WTC11 (cell line): ENCODE measurements around the gene NRF1. TPM values are rescaled to one million over a fixed set of nuclear protein-coding genes. Genes with fewer than 3 reads are reported as not detected.

Experiments
- ATAC-seq: fragments of 200-7000 bp; cut with Tn5 transposase; 2 replicates; pipeline ENCODE4 v1.10.0; 2021; ENCODE audit warnings: mild to moderate bottlenecking, moderate library complexity
- CTCF ChIA-PET: fragments of 300-600 bp; sonication (Branson Sonifier 250); formaldehyde crosslinking; loops from one replicate; lab custom pipeline; 2021; ENCODE audit warnings: antibody characterized with exemption; lab: Charles Lee
- POLR2A ChIA-PET: fragments of 350-600 bp; sonication (Branson Sonifier 250); formaldehyde crosslinking; loops from one replicate; lab custom pipeline; 2021; ENCODE audit warnings: antibody characterized with exemption; lab: Charles Lee
- DNase-seq: peaks from one replicate; pipeline ENCODE4 v3.0.0; 2021; ENCODE audit warnings: low spot score
- H3K27ac Mint-ChIP-seq: 2 replicates; pipeline ENCODE4 v1.8.0; 2021; ENCODE audit warnings: mixed read lengths
- H3K27me3 Mint-ChIP-seq: 2 replicates; pipeline ENCODE4 v1.8.0; 2021; ENCODE audit warnings: low read depth, mild to moderate bottlenecking, moderate library complexity, mixed read lengths
- H3K36me3 Mint-ChIP-seq: 2 replicates; pipeline ENCODE4 v1.8.0; 2021; ENCODE audit warnings: mixed read lengths
- H3K4me1 Mint-ChIP-seq: 2 replicates; pipeline ENCODE4 v1.8.0; 2022; ENCODE audit warnings: mixed read lengths
- H3K4me3 Mint-ChIP-seq: 2 replicates; pipeline ENCODE4 v1.8.0; 2021; ENCODE audit warnings: mild to moderate bottlenecking, moderate library complexity, mixed read lengths
- H3K9me3 Mint-ChIP-seq: 2 replicates; pipeline ENCODE4 v1.8.0; 2021; ENCODE audit warnings: mixed read lengths
- ATF1 ChIP-seq: sonication (generic); formaldehyde crosslinking; IDR thresholded peaks from 2 replicates; pipeline ENCODE4 v1.8.1; 2023; ENCODE audit warnings: mild to moderate bottlenecking, moderate library complexity, missing genetic modification reagents
- CREB1 ChIP-seq: sonication (generic); formaldehyde crosslinking; IDR thresholded peaks from 2 replicates; pipeline ENCODE4 v1.8.0; 2023; ENCODE audit warnings: mild to moderate bottlenecking, missing genetic modification reagents
- EMX1 ChIP-seq: fragments of 250-450 bp; sonication (Bioruptor Pico); IDR thresholded peaks from 2 replicates; pipeline ENCODE4 v1.8.0; 2021; ENCODE audit warnings: mild to moderate bottlenecking
- ETV6 ChIP-seq: sonication (generic); formaldehyde crosslinking; IDR thresholded peaks from 2 replicates; pipeline ENCODE4 v1.8.1; 2022; ENCODE audit warnings: mild to moderate bottlenecking, missing genetic modification reagents
- NR1H2 ChIP-seq: sonication (generic); formaldehyde crosslinking; IDR thresholded peaks from 2 replicates; pipeline ENCODE4 v1.9.0; 2021; ENCODE audit warnings: mild to moderate bottlenecking, moderate library complexity, missing genetic modification reagents
- PRRX2 ChIP-seq: fragments of 250-450 bp; sonication (Bioruptor Pico); IDR thresholded peaks from 2 replicates; pipeline ENCODE4 v1.8.0; 2021; ENCODE audit warnings: mild to moderate bottlenecking
- SOX15 ChIP-seq: fragments of 250-450 bp; sonication (Bioruptor Pico); IDR thresholded peaks from 2 replicates; pipeline ENCODE4 v1.9.0; 2021; ENCODE audit warnings: mild to moderate bottlenecking
- TEAD1 ChIP-seq: sonication (generic); formaldehyde crosslinking; IDR thresholded peaks from 2 replicates; pipeline ENCODE4 v1.8.0; 2022; ENCODE audit warnings: mild to moderate bottlenecking, missing genetic modification reagents
- TP53 ChIP-seq: sonication (generic); formaldehyde crosslinking; IDR thresholded peaks from 2 replicates; pipeline ENCODE4 v1.8.1; 2023; ENCODE audit warnings: mild to moderate bottlenecking, missing genetic modification reagents
- ZNF263 ChIP-seq: sonication (generic); formaldehyde crosslinking; IDR thresholded peaks from 2 replicates; pipeline ENCODE4 v1.8.1; 2022; ENCODE audit warnings: low read depth, mild to moderate bottlenecking, moderate library complexity, missing genetic modification reagents
- ZNF423 ChIP-seq: fragments of 250-450 bp; sonication (Bioruptor Pico); IDR thresholded peaks from 2 replicates; pipeline ENCODE4 v2.1.2; 2022; ENCODE audit warnings: mild to moderate bottlenecking, moderate library complexity
- total RNA-seq: library from RNA; stranded (reverse); gene quantifications from 3 replicates; pipeline ENCODE4 v1.2.3, GENCODE V29; 2021
- TF ChIP-seq, protein P1 (sequence below): fragments of 250-450 bp; sonication (Bioruptor Pico); IDR thresholded peaks from 2 replicates; pipeline ENCODE4 v1.9.0; 2021; ENCODE audit warnings: mild to moderate bottlenecking, borderline replicate concordance
- TF ChIP-seq, protein P2 (sequence below): fragments of 250-450 bp; sonication (Bioruptor Pico); IDR thresholded peaks from 2 replicates; pipeline ENCODE4 v1.9.0; 2021; ENCODE audit warnings: mild to moderate bottlenecking
- TF ChIP-seq, protein P3 (sequence below): sonication (generic); formaldehyde crosslinking; IDR thresholded peaks from 2 replicates; pipeline ENCODE4 v1.8.0; 2022; ENCODE audit warnings: mild to moderate bottlenecking, missing genetic modification reagents
- TF ChIP-seq, protein P4 (sequence below): fragments of 250-450 bp; sonication (Bioruptor Pico); conservative IDR thresholded peaks from 2 replicates; pipeline ENCODE4 v1.9.0; 2021; ENCODE audit warnings: mild to moderate bottlenecking
- TF ChIP-seq, protein P5 (sequence below): sonication (generic); formaldehyde crosslinking; IDR thresholded peaks from 2 replicates; pipeline ENCODE4 v1.8.1; 2023; ENCODE audit warnings: mild to moderate bottlenecking, missing genetic modification reagents, moderate library complexity
- TF ChIP-seq, protein P6 (sequence below): sonication (generic); formaldehyde crosslinking; IDR thresholded peaks from 2 replicates; pipeline ENCODE4 v1.8.1; 2023; ENCODE audit warnings: mild to moderate bottlenecking, missing genetic modification reagents, borderline replicate concordance
- TF ChIP-seq, protein P7 (sequence below): sonication (generic); formaldehyde crosslinking; conservative IDR thresholded peaks from 2 replicates; pipeline ENCODE4 v1.8.1; 2022; ENCODE audit warnings: mild to moderate bottlenecking, missing genetic modification reagents

The NRF1 gene
- total RNA-seq, 1 experiment from 2014 or later: 16.4 TPM

DNA sequence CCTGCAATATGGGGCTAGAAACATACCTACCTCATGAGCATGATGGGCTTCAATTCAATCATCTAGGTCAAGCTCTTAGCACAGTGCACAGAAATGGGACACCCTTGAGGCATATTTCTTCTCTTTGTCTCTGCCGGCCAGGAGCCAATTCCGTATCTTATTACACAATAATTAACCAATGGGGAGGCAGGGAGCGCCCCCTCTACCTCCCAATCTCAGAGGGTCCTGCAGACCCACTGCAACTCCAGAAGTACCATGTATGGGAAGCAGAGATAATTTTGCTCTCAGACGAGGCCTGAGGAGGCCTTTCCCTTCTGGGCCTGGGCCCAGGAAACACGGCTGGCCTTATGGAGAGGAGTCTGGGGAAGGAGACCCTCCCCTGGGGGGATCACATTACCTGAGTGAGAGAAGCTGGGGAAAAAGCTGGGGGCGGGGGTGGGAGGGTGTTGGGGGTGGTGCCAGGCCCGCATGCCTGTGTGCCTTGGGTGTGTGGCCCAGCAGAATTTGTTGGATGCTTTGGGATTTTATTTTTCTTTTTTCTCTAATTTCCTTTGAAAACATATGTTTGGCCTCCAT is 185.8 kb downstream of the NRF1 start (continued):
- TF ChIP-seq, protein P1, sequence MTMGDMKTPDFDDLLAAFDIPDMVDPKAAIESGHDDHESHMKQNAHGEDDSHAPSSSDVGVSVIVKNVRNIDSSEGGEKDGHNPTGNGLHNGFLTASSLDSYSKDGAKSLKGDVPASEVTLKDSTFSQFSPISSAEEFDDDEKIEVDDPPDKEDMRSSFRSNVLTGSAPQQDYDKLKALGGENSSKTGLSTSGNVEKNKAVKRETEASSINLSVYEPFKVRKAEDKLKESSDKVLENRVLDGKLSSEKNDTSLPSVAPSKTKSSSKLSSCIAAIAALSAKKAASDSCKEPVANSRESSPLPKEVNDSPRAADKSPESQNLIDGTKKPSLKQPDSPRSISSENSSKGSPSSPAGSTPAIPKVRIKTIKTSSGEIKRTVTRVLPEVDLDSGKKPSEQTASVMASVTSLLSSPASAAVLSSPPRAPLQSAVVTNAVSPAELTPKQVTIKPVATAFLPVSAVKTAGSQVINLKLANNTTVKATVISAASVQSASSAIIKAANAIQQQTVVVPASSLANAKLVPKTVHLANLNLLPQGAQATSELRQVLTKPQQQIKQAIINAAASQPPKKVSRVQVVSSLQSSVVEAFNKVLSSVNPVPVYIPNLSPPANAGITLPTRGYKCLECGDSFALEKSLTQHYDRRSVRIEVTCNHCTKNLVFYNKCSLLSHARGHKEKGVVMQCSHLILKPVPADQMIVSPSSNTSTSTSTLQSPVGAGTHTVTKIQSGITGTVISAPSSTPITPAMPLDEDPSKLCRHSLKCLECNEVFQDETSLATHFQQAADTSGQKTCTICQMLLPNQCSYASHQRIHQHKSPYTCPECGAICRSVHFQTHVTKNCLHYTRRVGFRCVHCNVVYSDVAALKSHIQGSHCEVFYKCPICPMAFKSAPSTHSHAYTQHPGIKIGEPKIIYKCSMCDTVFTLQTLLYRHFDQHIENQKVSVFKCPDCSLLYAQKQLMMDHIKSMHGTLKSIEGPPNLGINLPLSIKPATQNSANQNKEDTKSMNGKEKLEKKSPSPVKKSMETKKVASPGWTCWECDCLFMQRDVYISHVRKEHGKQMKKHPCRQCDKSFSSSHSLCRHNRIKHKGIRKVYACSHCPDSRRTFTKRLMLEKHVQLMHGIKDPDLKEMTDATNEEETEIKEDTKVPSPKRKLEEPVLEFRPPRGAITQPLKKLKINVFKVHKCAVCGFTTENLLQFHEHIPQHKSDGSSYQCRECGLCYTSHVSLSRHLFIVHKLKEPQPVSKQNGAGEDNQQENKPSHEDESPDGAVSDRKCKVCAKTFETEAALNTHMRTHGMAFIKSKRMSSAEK: no peak
- TF ChIP-seq EMX1 (CRISPR knock-in tag): no peak
- no peak for TF ChIP-seq TEAD1
- TF ChIP-seq TP53: no peak

DNA sequence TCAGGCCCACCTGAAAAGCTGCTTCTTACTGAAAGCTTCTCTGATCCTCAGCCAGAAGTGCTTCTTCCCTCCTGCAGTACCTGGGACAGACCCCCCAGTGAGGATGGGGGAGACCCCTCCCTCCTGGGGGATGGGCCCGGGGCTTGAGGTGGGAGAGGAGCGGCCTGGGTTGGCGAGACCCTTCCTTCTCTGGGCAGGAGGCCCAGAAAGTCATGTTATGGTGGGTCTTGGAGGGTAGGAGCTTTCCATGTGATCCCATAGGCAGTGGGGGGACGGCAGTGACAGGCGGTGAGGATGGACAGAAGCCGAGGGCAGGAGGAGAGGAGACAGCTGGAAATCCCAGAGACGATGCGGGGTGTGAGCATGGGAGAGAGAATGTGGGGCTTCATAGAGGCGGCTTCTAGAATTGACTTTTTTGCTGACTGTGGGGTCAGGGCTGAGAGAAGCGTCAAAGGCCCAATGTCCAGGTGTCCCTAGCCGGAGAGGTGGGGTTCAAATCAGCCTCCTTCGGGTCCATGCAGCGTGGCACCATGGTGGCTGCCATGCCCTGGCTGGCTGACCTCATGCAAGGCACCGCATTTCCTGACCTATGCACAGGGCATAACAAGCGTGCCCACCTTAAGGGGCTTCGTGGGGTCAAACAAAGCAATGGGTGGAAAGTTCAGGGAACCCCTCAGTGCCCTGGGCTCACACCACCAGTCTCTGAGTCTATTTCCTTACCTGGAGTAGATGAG is 187.3 kb downstream of the NRF1 start:
- DNase-seq: no peak
- peaks cover 9% of the 10 kb centered on the region; the same call in 1 of the 2 replicates for H3K27me3 Mint-ChIP-seq
- H3K27ac Mint-ChIP-seq: no peak overlapping the region
- no peaks in the 10 kb centered on the region for H3K36me3 Mint-ChIP-seq
- ChIA-PET CTCF (interaction anchor here (1.0 to 2.0 kb wide), 2 partner anchors 26 to 31 kb away, joined by 3 to 15 read pairs; no protein-coding TSS in a partner anchor), POLR2A (no interaction called here)
- TF ChIP-seq ETV6 (CRISPR knock-in tag) (no peak), ATF1 (CRISPR knock-in tag) (no peak), SOX15 (CRISPR knock-in tag) (no peak), NR1H2 (CRISPR knock-in tag) (no peak)
- no peaks in the 10 kb centered on the region for H3K9me3 Mint-ChIP-seq
- no peak for ATAC-seq
- no peak overlapping the region for H3K4me3 Mint-ChIP-seq
- peaks cover 47% of the 10 kb centered on the region for H3K4me1 Mint-ChIP-seq

DNA sequence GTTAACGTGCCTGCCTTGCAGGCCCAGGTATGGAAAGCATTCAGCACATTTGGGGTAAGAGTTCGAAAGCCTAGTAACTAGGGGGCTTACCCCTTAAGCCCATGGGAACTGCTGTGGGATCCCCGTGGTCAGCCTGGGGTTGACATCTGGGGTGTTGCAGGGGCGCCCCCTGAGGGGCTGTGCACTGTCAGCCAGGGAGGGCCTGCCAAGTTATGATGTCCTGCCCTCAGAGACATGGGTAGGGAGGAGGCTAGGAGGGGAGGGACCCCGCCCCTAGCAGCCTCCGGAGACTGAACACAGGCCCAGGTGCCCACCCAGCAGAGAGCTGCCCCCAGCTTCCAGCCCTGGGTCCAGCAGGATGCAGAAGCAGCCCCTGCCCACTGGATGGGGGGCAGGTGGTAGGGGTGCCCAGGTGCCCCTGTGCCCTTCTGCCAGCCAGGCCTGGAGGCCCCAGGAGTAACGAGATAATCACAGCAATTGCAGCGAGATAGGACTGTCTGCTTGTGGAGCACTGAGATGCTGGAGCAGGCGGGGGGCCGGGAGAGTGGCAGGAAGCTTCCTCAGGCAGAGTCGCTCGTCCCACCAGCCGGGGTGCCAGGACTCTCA is 187.9 kb downstream of the NRF1 start:
- H3K9me3 Mint-ChIP-seq: no peaks in the 10 kb centered on the region
- H3K4me1 Mint-ChIP-seq: peaks cover 47% of the 10 kb centered on the region
- peaks cover 5% of the 10 kb centered on the region; the same call in 1 of the 2 replicates for H3K27me3 Mint-ChIP-seq
- no peak overlapping the region for H3K4me3 Mint-ChIP-seq
- CTCF ChIA-PET: interaction anchor here (1.2 to 2.0 kb wide), 3 partner anchors 25 to 26 kb away, joined by 4 to 15 read pairs (median 9); no protein-coding TSS in a partner anchor
- DNase-seq (peak; percentile 19), ATAC-seq (no peak)
- no peak overlapping the region for H3K27ac Mint-ChIP-seq
- POLR2A ChIA-PET: no interaction called here
- H3K36me3 Mint-ChIP-seq: no peaks in the 10 kb centered on the region
- no peak for TF ChIP-seq ZNF263 (CRISPR knock-in tag)
- TF ChIP-seq, protein P2, sequence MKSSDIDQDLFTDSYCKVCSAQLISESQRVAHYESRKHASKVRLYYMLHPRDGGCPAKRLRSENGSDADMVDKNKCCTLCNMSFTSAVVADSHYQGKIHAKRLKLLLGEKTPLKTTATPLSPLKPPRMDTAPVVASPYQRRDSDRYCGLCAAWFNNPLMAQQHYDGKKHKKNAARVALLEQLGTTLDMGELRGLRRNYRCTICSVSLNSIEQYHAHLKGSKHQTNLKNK (CRISPR knock-in tag): no peak
- TF ChIP-seq, protein P3, sequence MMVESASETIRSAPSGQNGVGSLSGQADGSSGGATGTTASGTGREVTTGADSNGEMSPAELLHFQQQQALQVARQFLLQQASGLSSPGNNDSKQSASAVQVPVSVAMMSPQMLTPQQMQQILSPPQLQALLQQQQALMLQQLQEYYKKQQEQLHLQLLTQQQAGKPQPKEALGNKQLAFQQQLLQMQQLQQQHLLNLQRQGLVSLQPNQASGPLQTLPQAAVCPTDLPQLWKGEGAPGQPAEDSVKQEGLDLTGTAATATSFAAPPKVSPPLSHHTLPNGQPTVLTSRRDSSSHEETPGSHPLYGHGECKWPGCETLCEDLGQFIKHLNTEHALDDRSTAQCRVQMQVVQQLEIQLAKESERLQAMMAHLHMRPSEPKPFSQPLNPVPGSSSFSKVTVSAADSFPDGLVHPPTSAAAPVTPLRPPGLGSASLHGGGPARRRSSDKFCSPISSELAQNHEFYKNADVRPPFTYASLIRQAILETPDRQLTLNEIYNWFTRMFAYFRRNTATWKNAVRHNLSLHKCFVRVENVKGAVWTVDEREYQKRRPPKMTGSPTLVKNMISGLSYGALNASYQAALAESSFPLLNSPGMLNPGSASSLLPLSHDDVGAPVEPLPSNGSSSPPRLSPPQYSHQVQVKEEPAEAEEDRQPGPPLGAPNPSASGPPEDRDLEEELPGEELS (CRISPR knock-in tag): no peak
- TF ChIP-seq, protein P4, sequence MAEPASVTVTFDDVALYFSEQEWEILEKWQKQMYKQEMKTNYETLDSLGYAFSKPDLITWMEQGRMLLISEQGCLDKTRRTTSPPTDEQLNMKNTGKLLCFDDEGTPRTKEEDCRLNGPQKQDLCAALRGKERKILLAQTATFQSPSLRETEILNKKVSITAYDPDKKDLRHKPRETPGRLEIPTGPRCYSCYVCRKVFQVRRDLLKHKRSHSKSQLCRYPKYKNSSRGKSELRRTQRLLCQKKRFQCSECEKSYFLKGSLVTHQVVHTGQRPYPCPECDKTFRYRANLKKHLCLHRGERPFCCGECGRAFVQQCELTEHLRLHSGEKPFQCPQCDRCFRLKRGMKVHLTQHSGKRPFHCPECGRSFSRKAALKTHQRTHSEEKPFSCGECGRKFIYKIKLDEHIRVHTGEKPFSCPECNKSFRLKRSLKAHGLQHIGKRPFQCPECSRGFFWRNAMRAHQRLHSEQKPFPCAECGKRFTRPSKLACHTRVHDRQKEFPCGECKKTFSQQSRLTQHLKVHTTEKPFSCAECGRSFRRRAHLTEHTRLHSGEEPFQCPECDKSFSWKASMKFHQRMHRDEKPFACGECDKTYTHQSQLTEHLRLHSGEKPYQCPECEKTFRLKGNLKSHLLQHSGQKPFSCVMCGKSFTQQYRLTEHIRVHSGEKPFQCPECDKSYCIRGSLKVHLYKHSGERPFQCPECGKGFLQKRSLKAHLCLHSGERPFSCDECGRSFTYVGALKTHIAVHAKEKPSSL (CRISPR knock-in tag): no peak
- no peak for TF ChIP-seq PRRX2 (CRISPR knock-in tag)
- TF ChIP-seq ZNF423: no peak
- TF ChIP-seq, protein P5, sequence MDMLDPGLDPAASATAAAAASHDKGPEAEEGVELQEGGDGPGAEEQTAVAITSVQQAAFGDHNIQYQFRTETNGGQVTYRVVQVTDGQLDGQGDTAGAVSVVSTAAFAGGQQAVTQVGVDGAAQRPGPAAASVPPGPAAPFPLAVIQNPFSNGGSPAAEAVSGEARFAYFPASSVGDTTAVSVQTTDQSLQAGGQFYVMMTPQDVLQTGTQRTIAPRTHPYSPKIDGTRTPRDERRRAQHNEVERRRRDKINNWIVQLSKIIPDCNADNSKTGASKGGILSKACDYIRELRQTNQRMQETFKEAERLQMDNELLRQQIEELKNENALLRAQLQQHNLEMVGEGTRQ (CRISPR knock-in tag): no peak
- TF ChIP-seq, protein P6, sequence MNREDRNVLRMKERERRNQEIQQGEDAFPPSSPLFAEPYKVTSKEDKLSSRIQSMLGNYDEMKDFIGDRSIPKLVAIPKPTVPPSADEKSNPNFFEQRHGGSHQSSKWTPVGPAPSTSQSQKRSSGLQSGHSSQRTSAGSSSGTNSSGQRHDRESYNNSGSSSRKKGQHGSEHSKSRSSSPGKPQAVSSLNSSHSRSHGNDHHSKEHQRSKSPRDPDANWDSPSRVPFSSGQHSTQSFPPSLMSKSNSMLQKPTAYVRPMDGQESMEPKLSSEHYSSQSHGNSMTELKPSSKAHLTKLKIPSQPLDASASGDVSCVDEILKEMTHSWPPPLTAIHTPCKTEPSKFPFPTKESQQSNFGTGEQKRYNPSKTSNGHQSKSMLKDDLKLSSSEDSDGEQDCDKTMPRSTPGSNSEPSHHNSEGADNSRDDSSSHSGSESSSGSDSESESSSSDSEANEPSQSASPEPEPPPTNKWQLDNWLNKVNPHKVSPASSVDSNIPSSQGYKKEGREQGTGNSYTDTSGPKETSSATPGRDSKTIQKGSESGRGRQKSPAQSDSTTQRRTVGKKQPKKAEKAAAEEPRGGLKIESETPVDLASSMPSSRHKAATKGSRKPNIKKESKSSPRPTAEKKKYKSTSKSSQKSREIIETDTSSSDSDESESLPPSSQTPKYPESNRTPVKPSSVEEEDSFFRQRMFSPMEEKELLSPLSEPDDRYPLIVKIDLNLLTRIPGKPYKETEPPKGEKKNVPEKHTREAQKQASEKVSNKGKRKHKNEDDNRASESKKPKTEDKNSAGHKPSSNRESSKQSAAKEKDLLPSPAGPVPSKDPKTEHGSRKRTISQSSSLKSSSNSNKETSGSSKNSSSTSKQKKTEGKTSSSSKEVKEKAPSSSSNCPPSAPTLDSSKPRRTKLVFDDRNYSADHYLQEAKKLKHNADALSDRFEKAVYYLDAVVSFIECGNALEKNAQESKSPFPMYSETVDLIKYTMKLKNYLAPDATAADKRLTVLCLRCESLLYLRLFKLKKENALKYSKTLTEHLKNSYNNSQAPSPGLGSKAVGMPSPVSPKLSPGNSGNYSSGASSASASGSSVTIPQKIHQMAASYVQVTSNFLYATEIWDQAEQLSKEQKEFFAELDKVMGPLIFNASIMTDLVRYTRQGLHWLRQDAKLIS (CRISPR knock-in tag): no peak
- TF ChIP-seq CREB1 (CRISPR knock-in tag): no peak
- TF ChIP-seq, protein P7, sequence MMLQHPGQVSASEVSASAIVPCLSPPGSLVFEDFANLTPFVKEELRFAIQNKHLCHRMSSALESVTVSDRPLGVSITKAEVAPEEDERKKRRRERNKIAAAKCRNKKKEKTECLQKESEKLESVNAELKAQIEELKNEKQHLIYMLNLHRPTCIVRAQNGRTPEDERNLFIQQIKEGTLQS (CRISPR knock-in tag): no peak
